Measurements from ENCODE around the gene MARCHF2.

The MARCHF2 gene

DNA sequence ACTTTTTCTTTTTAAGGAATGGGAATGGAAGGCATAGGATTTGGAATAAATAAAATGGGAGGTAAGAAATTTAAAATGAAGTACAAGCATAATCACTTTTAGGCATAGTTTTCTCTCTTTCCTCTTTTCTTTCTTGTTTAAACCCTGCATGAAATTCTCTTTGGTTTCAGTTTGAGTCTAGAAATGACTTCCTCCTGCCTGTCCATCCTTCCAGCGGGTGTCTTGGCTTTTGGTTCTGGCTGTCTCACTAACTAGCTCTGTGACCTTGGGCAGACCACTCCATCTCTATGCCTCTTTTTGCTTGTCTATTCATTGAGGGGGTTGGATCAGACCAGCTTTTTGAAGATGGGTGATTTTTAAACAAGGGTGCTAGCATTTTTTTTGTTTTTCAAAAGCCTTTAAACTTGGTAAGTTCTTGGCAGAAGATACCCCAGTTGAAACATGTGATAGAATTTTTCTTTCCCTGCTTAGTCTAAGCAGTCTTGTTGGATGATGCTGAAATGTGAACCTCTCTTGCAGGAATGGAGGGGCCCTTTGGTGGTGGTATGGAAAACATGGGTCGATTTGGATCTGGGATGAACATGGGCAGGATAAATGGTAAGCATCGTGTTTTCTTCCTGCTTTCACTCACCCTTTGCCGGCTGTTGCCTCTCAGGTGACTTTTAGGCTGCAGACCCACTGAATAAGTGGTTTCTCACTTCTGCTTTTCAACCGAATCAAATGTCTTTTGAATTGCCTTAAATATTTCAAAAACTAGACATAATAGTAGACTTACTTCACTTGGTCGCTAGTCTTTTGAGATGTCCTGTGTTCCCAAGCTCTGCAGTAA lies 60.8 kb downstream of the MARCHF2 start:
- DNase-seq (ENCODE audit: low read depth in 1 of 2, low spot score in 1 of 2): no peak

GRCh38 chr19:8475005-8475404 lies 61.9 kb downstream of the MARCHF2 start:
- DNase-seq (ENCODE audit: low read depth in 1 of 2, low spot score in 1 of 2): no peak

DNA sequence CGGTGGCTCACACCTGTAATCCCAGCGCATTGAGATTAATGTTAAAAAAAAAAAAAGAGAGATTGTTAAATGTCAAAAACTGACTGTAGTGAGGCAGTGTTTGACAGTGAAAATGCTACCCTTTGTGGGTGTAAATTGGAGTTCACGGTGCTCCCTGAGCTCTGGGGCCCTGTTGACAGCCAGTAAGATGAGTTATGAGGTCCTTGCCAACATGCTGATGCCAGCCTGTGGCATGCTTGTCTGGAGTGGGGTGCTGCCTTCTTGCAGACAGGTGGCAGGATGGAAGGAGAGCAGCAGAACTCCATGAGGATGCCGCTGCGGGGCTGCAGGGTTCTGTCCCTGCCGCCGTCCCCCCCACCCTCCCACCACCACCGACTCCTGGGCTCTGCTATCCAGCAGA lies 63.4 kb downstream of the MARCHF2 start:
- no peak for DNase-seq (ENCODE audit: low read depth in 1 of 2, low spot score in 1 of 2)

DNA sequence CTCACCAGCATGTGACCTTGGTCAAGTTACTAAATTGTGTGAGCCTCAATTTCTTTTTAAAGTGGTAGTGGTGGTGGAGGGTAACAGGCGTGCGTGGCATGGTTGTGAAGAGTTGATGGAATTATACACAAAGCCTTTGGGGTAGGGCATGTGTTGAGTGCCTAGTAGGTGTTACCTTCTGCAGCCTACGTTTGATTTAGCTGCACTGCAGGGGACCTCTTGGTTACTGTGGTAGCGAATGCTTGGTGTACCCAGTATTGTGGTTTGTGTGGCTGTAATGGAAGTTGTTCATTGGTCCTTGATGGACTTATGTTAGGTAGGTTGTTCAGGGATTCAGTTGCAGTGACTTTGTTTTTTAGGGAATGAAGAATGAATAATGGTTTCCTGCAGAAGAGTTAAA lies 64.8 kb downstream of the MARCHF2 start:
- no peak for DNase-seq (ENCODE audit: low read depth in 1 of 2, low spot score in 1 of 2)

DNA sequence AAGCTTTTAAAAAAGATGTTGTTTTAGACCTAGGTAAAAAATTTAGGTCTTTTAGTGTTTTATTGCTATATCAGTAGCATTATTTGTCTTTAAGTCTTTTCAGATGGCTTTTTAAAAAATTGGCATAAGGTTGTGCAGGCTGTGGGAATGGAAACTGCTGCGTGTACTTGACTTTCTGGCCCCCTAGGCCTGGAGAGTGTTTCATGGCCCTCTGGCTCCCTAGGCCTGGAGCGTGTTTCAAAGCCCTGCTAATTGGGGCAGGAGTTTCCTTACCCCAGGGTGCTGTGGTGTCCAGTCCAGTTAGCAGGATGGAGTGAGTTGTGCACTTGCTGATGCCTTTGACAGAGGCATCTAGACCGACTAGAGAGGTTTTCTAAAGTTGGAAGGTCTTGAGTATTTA lies 65.5 kb downstream of the MARCHF2 start:
- no peak for DNase-seq (ENCODE audit: low read depth in 1 of 2, low spot score in 1 of 2)

GRCh38 chr19:8481201-8481600 lies 68.1 kb downstream of the MARCHF2 start:
- DNase-seq (ENCODE audit: low read depth in 1 of 2, low spot score in 1 of 2): no peak

- no peak for DNase-seq (ENCODE audit: low read depth in 1 of 2, low spot score in 1 of 2)
Observed at GRCh38 chr19:8481616-8482015, 68.5 kb downstream of the MARCHF2 start.

DNA sequence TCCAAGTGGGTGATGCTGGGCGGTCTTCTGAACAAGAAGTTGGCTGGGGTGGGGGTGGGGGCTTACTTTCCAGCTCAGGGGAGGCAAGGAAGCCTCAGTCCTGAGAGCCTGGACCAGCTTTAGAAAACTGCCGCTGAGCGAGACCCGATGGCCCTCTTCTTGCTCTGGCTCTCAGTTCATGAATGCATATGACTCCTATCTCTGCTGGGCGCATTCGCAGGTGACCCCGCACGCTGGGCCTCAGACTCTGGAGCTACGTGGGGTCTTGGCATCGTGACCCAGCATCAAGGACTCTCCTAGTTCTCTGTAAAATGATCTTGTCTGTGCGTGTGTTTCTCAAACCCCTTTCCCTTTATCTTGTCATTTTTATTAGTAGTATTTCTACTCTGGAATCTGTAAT lies 69.6 kb downstream of the MARCHF2 start:
- no peak for DNase-seq (ENCODE audit: low read depth in 1 of 2, low spot score in 1 of 2)

- no peak for DNase-seq (ENCODE audit: low read depth in 1 of 2, low spot score in 1 of 2)
Observed at GRCh38 chr19:8483165-8483564, 70.1 kb downstream of the MARCHF2 start.

- DNase-seq (ENCODE audit: low read depth in 1 of 2, low spot score in 1 of 2): no peak
Observed at GRCh38 chr19:8484331-8484894, 71.3 kb downstream of the MARCHF2 start.

DNA sequence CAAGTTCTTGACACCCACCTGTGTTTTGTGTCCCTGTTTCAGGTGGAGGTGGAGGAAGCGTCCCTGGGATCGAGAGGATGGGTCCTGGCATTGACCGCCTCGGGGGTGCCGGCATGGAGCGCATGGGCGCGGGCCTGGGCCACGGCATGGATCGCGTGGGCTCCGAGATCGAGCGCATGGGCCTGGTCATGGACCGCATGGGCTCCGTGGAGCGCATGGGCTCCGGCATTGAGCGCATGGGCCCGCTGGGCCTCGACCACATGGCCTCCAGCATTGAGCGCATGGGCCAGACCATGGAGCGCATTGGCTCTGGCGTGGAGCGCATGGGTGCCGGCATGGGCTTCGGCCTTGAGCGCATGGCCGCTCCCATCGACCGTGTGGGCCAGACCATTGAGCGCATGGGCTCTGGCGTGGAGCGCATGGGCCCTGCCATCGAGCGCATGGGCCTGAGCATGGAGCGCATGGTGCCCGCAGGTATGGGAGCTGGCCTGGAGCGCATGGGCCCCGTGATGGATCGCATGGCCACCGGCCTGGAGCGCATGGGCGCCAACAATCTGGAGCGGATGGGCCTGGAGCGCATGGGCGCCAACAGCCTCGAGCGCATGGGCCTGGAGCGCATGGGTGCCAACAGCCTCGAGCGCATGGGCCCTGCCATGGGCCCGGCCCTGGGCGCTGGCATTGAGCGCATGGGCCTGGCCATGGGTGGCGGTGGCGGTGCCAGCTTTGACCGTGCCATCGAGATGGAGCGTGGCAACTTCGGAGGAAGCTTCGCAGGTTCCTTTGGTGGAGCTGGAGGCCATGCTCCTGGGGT lies 72.7 kb downstream of the MARCHF2 start:
- no peak for DNase-seq (ENCODE audit: low read depth in 1 of 2, low spot score in 1 of 2)

- no peak for DNase-seq (ENCODE audit: low read depth in 1 of 2, low spot score in 1 of 2)
Observed at GRCh38 chr19:8486661-8487136, 73.6 kb downstream of the MARCHF2 start.

DNA sequence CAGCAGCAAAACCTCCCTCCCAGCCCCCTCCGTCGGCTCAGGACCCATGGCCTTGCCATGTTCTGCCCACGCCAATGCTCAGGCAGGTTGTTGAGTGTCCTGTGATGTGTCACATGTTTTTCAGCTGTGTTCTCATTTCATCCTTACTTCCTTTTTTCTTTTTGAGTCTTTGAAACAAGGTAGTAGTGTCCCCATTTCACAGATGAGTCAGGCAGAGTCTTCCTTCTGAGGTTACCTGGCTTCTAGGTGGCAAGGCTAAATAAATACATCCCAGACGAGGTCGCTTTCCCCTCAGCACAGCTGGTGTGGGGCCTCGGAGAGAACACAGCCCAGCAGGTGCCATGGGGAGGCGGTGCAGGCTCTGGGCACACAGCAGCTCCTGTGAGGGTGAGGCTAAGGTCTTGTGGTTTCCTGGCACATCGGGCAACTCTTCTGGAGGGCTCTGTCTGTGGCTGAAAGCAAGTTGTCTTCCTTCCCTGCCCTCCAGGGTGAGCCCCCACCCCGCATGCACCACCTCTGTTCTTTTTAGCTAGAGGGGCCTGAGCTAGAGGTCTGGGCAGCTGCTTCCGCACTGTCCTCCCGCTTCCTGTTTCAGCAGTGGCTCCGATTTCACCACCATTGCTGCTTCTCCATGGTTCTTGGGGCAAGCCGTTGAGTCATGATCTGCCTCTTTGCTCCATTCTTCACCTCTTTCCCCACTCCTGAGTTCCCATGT lies 74.2 kb downstream of the MARCHF2 start:
- no peak for DNase-seq (ENCODE audit: low read depth in 1 of 2, low spot score in 1 of 2)

- DNase-seq (ENCODE audit: low read depth in 1 of 2, low spot score in 1 of 2): no peak
Observed at GRCh38 chr19:8488365-8488764, 75.3 kb downstream of the MARCHF2 start.

All from activated CD4-positive, alpha-beta T cell treated with anti-CD3 and anti-CD28 coated beads, Interleukin-2, amount 50 U/mL, for 24 hours (primary cell).